BLaER1 treated with 17β-estradiol and CSF1 and Interleukin-3, amounts not matched to agents 10 nM and 100 nM (cell line): ENCODE data around the gene FBXW10B.
"Not testable (repeated sequence)": the region's sequence is repeated elsewhere in the genome, so short reads cannot be mapped to it uniquely, and the experiment has no call there.

Source experiments
- H3K27ac ChIP-seq, 11 experiments: shearing (Covaris generic); formaldehyde crosslinking; 2 replicates each; pipeline ENCODE4 v1.8.1; 2022
- H3K27me3 ChIP-seq, 11 experiments: shearing (Covaris generic); formaldehyde crosslinking; 2 replicates each; pipeline ENCODE4 v1.8.1; 2022
- H3K36me3 ChIP-seq, 11 experiments: shearing (Covaris generic); formaldehyde crosslinking; 2 replicates each; pipeline ENCODE4 v1.8.1; 2022
- H3K4me1 ChIP-seq, 10 experiments: shearing (Covaris generic); formaldehyde crosslinking; 2 replicates each; pipeline ENCODE4 v1.8.1; 2022
- H3K4me2 ChIP-seq, 11 experiments: shearing (Covaris generic); formaldehyde crosslinking; 2 replicates each; pipeline ENCODE4 v1.8.1; 2022
- H3K4me3 ChIP-seq, 10 experiments: shearing (Covaris generic); formaldehyde crosslinking; 2 replicates each; pipeline ENCODE4 v1.8.1; 2022
- H3K9ac ChIP-seq, 11 experiments: shearing (Covaris generic); formaldehyde crosslinking; 2 replicates each; pipeline ENCODE4 v1.8.1; 2022
- H3K9me3 ChIP-seq, 11 experiments: shearing (Covaris generic); formaldehyde crosslinking; replicated peaks in 1 of 11; 2 replicates each; pipeline ENCODE4 v1.8.1; 2022
- H4K20me1 ChIP-seq, 11 experiments: shearing (Covaris generic); formaldehyde crosslinking; 2 replicates each; pipeline ENCODE4 v1.8.1; 2022

Gene FBXW10B

GRCh38 chr17:15581462-15581861, 38.0 kb downstream of the FBXW10B start:
- H3K4me1 ChIP-seq, H3K27ac ChIP-seq, H3K4me3 ChIP-seq, H3K9ac ChIP-seq, H3K4me2 ChIP-seq, H3K36me3 ChIP-seq, H3K9me3 ChIP-seq, H4K20me1 ChIP-seq: not testable (repeated sequence)
- H3K27me3 ChIP-seq = peaks cover 4 to 26% (median 12%) of the 10 kb centered on the region in 11 experiments; a peak in 20 of 22 replicates

- not testable (repeated sequence) for H3K9ac ChIP-seq, H3K4me1 ChIP-seq, H3K4me2 ChIP-seq, H3K9me3 ChIP-seq, H3K36me3 ChIP-seq, H4K20me1 ChIP-seq, H3K27me3 ChIP-seq, H3K27ac ChIP-seq, H3K4me3 ChIP-seq
Observed at GRCh38 chr17:15576848-15577247, 42.7 kb downstream of the FBXW10B start.

- not testable (repeated sequence) for H3K36me3 ChIP-seq, H3K4me2 ChIP-seq, H3K4me3 ChIP-seq, H3K9me3 ChIP-seq, H3K9ac ChIP-seq, H3K4me1 ChIP-seq, H4K20me1 ChIP-seq, H3K27ac ChIP-seq, H3K27me3 ChIP-seq
Observed at GRCh38 chr17:15574660-15575059, 44.8 kb downstream of the FBXW10B start.

- not testable (repeated sequence) for H3K4me2 ChIP-seq, H4K20me1 ChIP-seq, H3K4me1 ChIP-seq, H3K9ac ChIP-seq, H3K4me3 ChIP-seq, H3K9me3 ChIP-seq, H3K27ac ChIP-seq, H3K27me3 ChIP-seq, H3K36me3 ChIP-seq
Observed at GRCh38 chr17:15573870-15574269, 45.6 kb downstream of the FBXW10B start.
